H1 (cell line): ENCODE measurements around the gene CD200. TPM values are rescaled to one million over a fixed set of nuclear protein-coding genes. Genes with fewer than 3 reads are reported as not detected.

ENCODE experiments used
- CTCF ChIA-PET: fragments of 300-600 bp; sonication (Branson Sonifier 250); formaldehyde crosslinking; loops from one replicate; lab custom pipeline; 2021; ENCODE audit not compliant: partially characterized antibody; lab: Charles Lee
- POLR2A ChIA-PET: fragments of 300-600 bp; sonication (Branson Sonifier 250); formaldehyde crosslinking; loops from one replicate; lab custom pipeline; 2021; ENCODE audit warnings: inconsistent platforms; ENCODE audit not compliant: partially characterized antibody; lab: Charles Lee
- DNase-seq, 2 experiments: peaks; one replicate each; pipeline versions ENCODE4 v3.0.0 to v3.0.0-alpha.2; 2010 to 2022; ENCODE audit warnings: low spot score in 2 of 2, low read depth in 1 of 2, mixed read lengths in 1 of 2
- FAIRE-seq: peaks from 2 replicates; lab custom pipeline; 2011; peaks lifted over from hg19 to GRCh38; lab: Jason Lieb, UNC
- H2AFZ ChIP-seq: 2 replicates; pipeline ENCODE4 v1.8.1; 2012; ENCODE audit warnings: low read length, inconsistent platforms
- H2AK5ac ChIP-seq: 2 replicates; pipeline ENCODE4 v1.6.1; 2013; ENCODE audit warnings: low read depth, low read length
- H2BK120ac ChIP-seq: replicated peaks from 2 replicates; pipeline ENCODE3; 2013; ENCODE audit warnings: low read depth, low read length, inconsistent platforms
- H2BK12ac ChIP-seq: 2 replicates; pipeline ENCODE4 v1.6.1; 2013; ENCODE audit warnings: low read depth, low read length
- H2BK15ac ChIP-seq: 2 replicates; pipeline ENCODE4 v1.6.1; 2013; ENCODE audit warnings: low read length
- H2BK20ac ChIP-seq: 2 replicates; pipeline ENCODE4 v1.6.1; 2013; ENCODE audit warnings: low read length
- H2BK5ac ChIP-seq: 2 replicates; pipeline ENCODE4 v1.6.1; 2013; ENCODE audit warnings: low read depth, low read length
- H3K14ac ChIP-seq: 2 replicates; pipeline ENCODE4 v1.6.1; 2013; ENCODE audit warnings: inconsistent platforms; ENCODE audit not compliant: insufficient read length
- H3K18ac ChIP-seq: 2 replicates; pipeline ENCODE4 v1.6.1; 2013; ENCODE audit warnings: low read length; ENCODE audit errors: extremely low read depth
- H3K23ac ChIP-seq: 2 replicates; pipeline ENCODE4 v1.6.1; 2013; ENCODE audit warnings: inconsistent platforms; ENCODE audit not compliant: insufficient read length
- H3K23me2 ChIP-seq: 2 replicates; pipeline ENCODE4 v1.6.1; 2013; ENCODE audit warnings: low read depth, low read length
- H3K27ac ChIP-seq: 2 replicates; pipeline ENCODE4 v1.6.1; 2011; ENCODE audit warnings: low read depth, low read length, inconsistent platforms
- H3K27me3 ChIP-seq, 4 experiments: replicated peaks in 1 of 4; 1 replicate in 1 of 4; 2 replicates in 3 of 4; pipeline versions ENCODE4 v1.6.1 to v1.8.1; 2011 to 2013; ENCODE audit warnings: low read length in 3 of 4, mild to moderate bottlenecking in 3 of 4, inconsistent platforms in 2 of 4, mixed read lengths in 2 of 4, moderate library complexity in 1 of 4; ENCODE audit not compliant: control insufficient read depth in 3 of 4, insufficient read depth in 3 of 4; ENCODE audit errors: extremely low read depth in 1 of 4
- H3K36me3 ChIP-seq, 4 experiments: 2 replicates each; pipeline versions ENCODE4 v1.6.1 to v1.8.1; 2011 to 2013; ENCODE audit warnings: mild to moderate bottlenecking in 4 of 4, low read length in 3 of 4, moderate library complexity in 2 of 4, control low read depth in 1 of 4, inconsistent platforms in 1 of 4; ENCODE audit not compliant: insufficient read depth in 4 of 4, control insufficient read depth in 2 of 4
- H3K4ac ChIP-seq: replicated peaks from 2 replicates; pipeline ENCODE3; 2013; ENCODE audit warnings: low read length, low read depth, mixed read lengths, inconsistent platforms; ENCODE audit not compliant: insufficient read length
- H3K4me1 ChIP-seq, 4 experiments: replicated peaks in 1 of 4; 1 replicate in 1 of 4; 2 replicates in 3 of 4; pipeline versions ENCODE4 v1.6.1 to v1.8.1; 2011 to 2013; ENCODE audit warnings: low read length in 3 of 4, inconsistent platforms in 2 of 4, mixed read lengths in 1 of 4; ENCODE audit not compliant: insufficient read depth in 4 of 4, control insufficient read depth in 3 of 4
- H3K4me2 ChIP-seq, 2 experiments: 2 replicates each; pipeline versions ENCODE4 v1.6.1 to v1.8.1; 2011 to 2013; ENCODE audit warnings: low read depth in 2 of 2, low read length in 2 of 2, control low read depth in 1 of 2, inconsistent platforms in 1 of 2, mild to moderate bottlenecking in 1 of 2; ENCODE audit not compliant: insufficient read depth in 1 of 2
- H3K4me3 ChIP-seq, 4 experiments: fragments of 200-600, 300-600 bp in 1 of 4; sonication (generic), shearing (Covaris generic), sonication (Bioruptor Twin) in 1 of 4; 2 replicates each; pipeline versions ENCODE4 v1.5.1 to v1.8.1; 2011 to 2016; ENCODE audit warnings: low read length in 4 of 4, low read depth in 3 of 4, control low read depth in 2 of 4, inconsistent platforms in 2 of 4, mild to moderate bottlenecking in 2 of 4, mixed read lengths in 1 of 4, moderate library complexity in 1 of 4; ENCODE audit not compliant: insufficient read depth in 2 of 4; ENCODE audit errors: extremely low read depth in 1 of 4
- H3K56ac ChIP-seq: replicated peaks from 2 replicates; pipeline ENCODE3; 2013; ENCODE audit warnings: low read depth, mild to moderate bottlenecking, mixed read lengths, low read length, inconsistent platforms; ENCODE audit not compliant: insufficient read length
- H3K79me1 ChIP-seq: 2 replicates; pipeline ENCODE4 v1.6.1; 2013; ENCODE audit warnings: low read depth, low read length, control low read depth
- H3K79me2 ChIP-seq, 2 experiments: 2 replicates each; pipeline versions ENCODE4 v1.6.1 to v1.8.1; 2012 to 2013; ENCODE audit warnings: low read length in 2 of 2, mild to moderate bottlenecking in 2 of 2, inconsistent platforms in 1 of 2; ENCODE audit not compliant: insufficient read depth in 2 of 2, control insufficient read depth in 1 of 2
- H3K9ac ChIP-seq, 4 experiments: replicated peaks in 1 of 4; 1 replicate in 1 of 4; 2 replicates in 3 of 4; pipeline versions ENCODE4 v1.6.1 to v1.8.1; 2011 to 2013; ENCODE audit warnings: low read depth in 3 of 4, low read length in 3 of 4, control low read depth in 2 of 4, mild to moderate bottlenecking in 2 of 4, moderate library complexity in 2 of 4, inconsistent platforms in 1 of 4; ENCODE audit errors: extremely low read depth in 1 of 4
- H3K9me3 ChIP-seq, 2 experiments: 2 replicates each; pipeline versions ENCODE4 v1.6.1 to v1.8.1; 2012 to 2013; ENCODE audit warnings: mild to moderate bottlenecking in 2 of 2, moderate library complexity in 2 of 2, control low read depth in 1 of 2, inconsistent platforms in 1 of 2, low read depth in 1 of 2, low read length in 1 of 2, mixed read lengths in 1 of 2; ENCODE audit not compliant: insufficient read depth in 2 of 2
- H4K20me1 ChIP-seq, 2 experiments: replicated peaks in 1 of 2; 2 replicates each; pipeline versions ENCODE3 to v1.8.1; 2011 to 2013; ENCODE audit warnings: inconsistent platforms in 2 of 2, low read length in 2 of 2, mild to moderate bottlenecking in 1 of 2; ENCODE audit not compliant: insufficient read depth in 2 of 2, control insufficient read depth in 1 of 2
- H4K5ac ChIP-seq: 2 replicates; pipeline ENCODE4 v1.6.1; 2013; ENCODE audit warnings: low read length, low read depth, mixed read lengths, inconsistent platforms; ENCODE audit not compliant: insufficient read length
- H4K8ac ChIP-seq: 2 replicates; pipeline ENCODE4 v1.8.0; 2013; ENCODE audit warnings: mild to moderate bottlenecking, moderate library complexity, low read length, inconsistent platforms; ENCODE audit not compliant: insufficient read depth; ENCODE audit errors: extremely low read depth
- H4K91ac ChIP-seq: replicated peaks from 2 replicates; pipeline ENCODE3; 2013; ENCODE audit warnings: low read length, mixed read lengths, inconsistent platforms; ENCODE audit not compliant: insufficient read length
- ASH2L ChIP-seq: fragments of 200-600, 300-600 bp; sonication (generic); IDR thresholded peaks from one replicate; pipeline ENCODE4 v1.7.1; 2017; ENCODE audit warnings: low read length
- ATF2 ChIP-seq: IDR thresholded peaks from 2 replicates; pipeline ENCODE4 v1.6.1; 2012; ENCODE audit warnings: low read length, inconsistent platforms
- CHD2 ChIP-seq: IDR thresholded peaks from 2 replicates; pipeline ENCODE4 v1.6.1; 2012; ENCODE audit warnings: low read length, improper control_type of control experiment
- CTBP2 ChIP-seq: IDR thresholded peaks from 2 replicates; pipeline ENCODE4 v1.7.0; 2011; ENCODE audit warnings: borderline replicate concordance, mild to moderate bottlenecking, moderate library complexity, mixed read lengths, low read length; ENCODE audit not compliant: insufficient read depth, insufficient read length
- CTCF ChIP-seq, 3 experiments: IDR thresholded peaks; 1 replicate in 2 of 3; 2 replicates in 1 of 3; pipeline versions ENCODE4 v1.5.1 to v1.6.1; 2011; ENCODE audit warnings: low read length in 3 of 3, mild to moderate bottlenecking in 3 of 3, inconsistent platforms in 2 of 3, low read depth in 1 of 3, moderate library complexity in 1 of 3; ENCODE audit not compliant: insufficient read depth in 1 of 3; ENCODE audit errors: control extremely low read depth in 1 of 3
- GTF2F1 ChIP-seq: IDR thresholded peaks from 2 replicates; pipeline ENCODE4 v1.6.1; 2012; ENCODE audit warnings: low read depth, low read length, improper control_type of control experiment, borderline replicate concordance
- JUND ChIP-seq: IDR thresholded peaks from 2 replicates; pipeline ENCODE4 v1.6.1; 2011; ENCODE audit warnings: mild to moderate bottlenecking, improper control_type of control experiment, low read length
- TEAD4 ChIP-seq: IDR thresholded peaks from 2 replicates; pipeline ENCODE4 v1.6.1; 2012; ENCODE audit warnings: low read depth, low read length, inconsistent platforms, mixed read lengths
- YY1 ChIP-seq: IDR thresholded peaks from 2 replicates; pipeline ENCODE4 v1.6.1; 2011; ENCODE audit warnings: low read depth, mild to moderate bottlenecking, low read length
- ZNF274 ChIP-seq: IDR thresholded peaks from 2 replicates; pipeline ENCODE4 v1.7.0; 2012; ENCODE audit warnings: low read length, borderline replicate concordance; ENCODE audit errors: extremely low read depth
- WGBS, 2 experiments: shearing (Covaris generic) in 1 of 2; methylation state at CpG; one replicate each; pipeline versions ENCODE4 v1.1.6 to v1.1.7; 2013 to 2015; ENCODE audit warnings: low lambda C conversion rate in 2 of 2, mixed read lengths in 2 of 2, inconsistent platforms in 1 of 2, low coverage in 1 of 2, missing lambda C conversion rate in 1 of 2; ENCODE audit not compliant: insufficient replicate concordance in 2 of 2, insufficient coverage in 1 of 2, insufficient read length in 1 of 2; ENCODE audit errors: extremely low coverage in 1 of 2, missing lambda C conversion rate in 1 of 2; 5-methylcytosine and 5-hydroxymethylcytosine counted together
- polyA plus RNA-seq, 7 experiments: library from polyadenylated mRNA; depleted of rRNA in 3 of 7; stranded (reverse) in 5 of 7; unstranded in 2 of 7; fragments of >200 nt in 5 of 7; fragments of 200-250 nt in 2 of 7; gene quantifications; 1 replicate in 5 of 7; 2 replicates in 1 of 7; 4 replicates in 1 of 7; pipeline versions ENCODE4 v1.2.1 to v1.2.3, GENCODE V29; 2011 to 2013; ENCODE audit warnings: missing spikeins in 2 of 7, mixed read lengths in 2 of 7
- total RNA-seq: library from RNA; stranded (reverse); fragmentation: NEBNext Ultra II Directional; extraction: Animal tissue kit (Norgen Biotek cat#: 25700); gene quantifications from 2 replicates; pipeline ENCODE4 v1.2.1, GENCODE V29; 2021

The CD200 gene
- total and polyA plus RNA-seq, 2 of the 8 experiments (the other 6 are each of a cell fraction or from before 2014, with no cell fraction given) = 45.8 to 50.2 TPM

- peaks cover 3 to 31% (median 22%) of the 10 kb centered on the region in 4 experiments for H3K4me1 ChIP-seq
- H3K18ac ChIP-seq = no peak overlapping the region
- H2BK15ac ChIP-seq = no peak overlapping the region
- no peak for FAIRE-seq
- H2AK5ac ChIP-seq = no peak overlapping the region
- no peak overlapping the region for H3K4ac ChIP-seq
- TF ChIP-seq TEAD4 (no peak), CHD2 (no peak), CTBP2 (no peak), ASH2L (no peak), YY1 (no peak), ATF2 (no peak), JUND (no peak), GTF2F1 (no peak), CTCF (IDR thresholded peaks at IDR 0.05; ENCODE audit: control extremely low read depth in 1 of 3, insufficient read depth in 1 of 3, low read depth in 1 of 3, low read length in 3 of 3) (no peak), ZNF274 (no peak)
- TF ChIP-seq, all 59 proteins: peak for 0
- Histone ChIP-seq H3K79me1 (peaks cover 3% of the 10 kb centered on the region; the same call in 1 of the 2 replicates), H2BK20ac (no peak overlapping the region), H2BK5ac (no peak overlapping the region), H4K8ac (no peak overlapping the region), H3K9me3 (no peaks in the 10 kb centered on the region), H3K4me3 (no peak overlapping the region), H3K79me2 (peaks cover 0 to 39% of the 10 kb centered on the region in 2 experiments; a peak in 3 of 4 replicates), H3K36me3 (peaks cover 18 to 60% (median 37%) of the 10 kb centered on the region in 4 experiments), H4K5ac (no peak overlapping the region), H3K23ac (no peak overlapping the region), H4K20me1 (no peaks in the 10 kb centered on the region), H3K4me2 (no peak overlapping the region), H3K23me2 (no peaks in the 10 kb centered on the region), H2BK120ac (no peak overlapping the region), H3K9ac (no peak overlapping the region), H3K27ac (no peak overlapping the region), H2AFZ (no peak overlapping the region), H3K56ac (no peak overlapping the region), H3K27me3 (no peaks in the 10 kb centered on the region), H3K14ac (no peak overlapping the region), H4K91ac (no peak overlapping the region), H2BK12ac (no peak overlapping the region)
- CTCF ChIA-PET = interaction anchor here (0.6 to 2.2 kb wide), 5 partner anchors 24 to 213 kb away, joined by 3 to 6 read pairs (median 3); partner anchors contain the start of gene SLC9C1
- DNase-seq = no peak
- POLR2A ChIA-PET = interaction anchor here (0.8 to 3.3 kb wide), 5 partner anchors 9 to 48 kb away, joined by 3 to 29 read pairs (median 3); partner anchors contain the start of gene CD200
- 79% methylated on average over 1 of the region's 1 CpG; no CpG with 5 or more reads in 1 of the 2 experiments for WGBS, 2 experiments
Measured at GRCh38 chr3:112351036-112351435, 18.1 kb downstream of the CD200 start.
